Measurements from ENCODE around the gene COL7A1.

Gene COL7A1

GRCh38 chr3:48595075-48595525, at the start of gene COL7A1:
COL7A1 (minus strand) TSS chr3:48595329; CDS start chr3:48595159, 170 bp downstream.
- no peak for DNase-seq

- DNase-seq: no peak
Measured at GRCh38 chr3:48642605-48643004, 47.5 kb upstream of the COL7A1 start.

- no peak for DNase-seq
Measured at GRCh38 chr3:48641396-48641795, 46.3 kb upstream of the COL7A1 start.

GRCh38 chr3:48639944-48640606, 44.9 kb upstream of the COL7A1 start:
- no peak for DNase-seq

GRCh38 chr3:48637305-48637704, 42.2 kb upstream of the COL7A1 start:
- DNase-seq: no peak

GRCh38 chr3:48636149-48636655, 41.1 kb upstream of the COL7A1 start:
- no peak for DNase-seq

- DNase-seq: peak; percentile 61
Measured at GRCh38 chr3:48635222-48636021, 40.3 kb upstream of the COL7A1 start, which contains the start of gene SLC26A6. SLC26A6 (minus strand) TSS chr3:48635461; CDS start chr3:48635393, 68 bp downstream.

- no peak for DNase-seq
Measured at GRCh38 chr3:48634661-48635221, 39.6 kb upstream of the COL7A1 start.

- DNase-seq: no peak
Measured at GRCh38 chr3:48633743-48634142, 38.6 kb upstream of the COL7A1 start.

GRCh38 chr3:48633256-48633655, 38.1 kb upstream of the COL7A1 start:
- DNase-seq: no peak

GRCh38 chr3:48631516-48632448, 36.7 kb upstream of the COL7A1 start:
- no peak for DNase-seq

- DNase-seq: no peak
Measured at GRCh38 chr3:48630833-48631232, 35.7 kb upstream of the COL7A1 start.

GRCh38 chr3:48630407-48630806, 35.3 kb upstream of the COL7A1 start:
- DNase-seq: no peak

- no peak for DNase-seq
Measured at GRCh38 chr3:48629894-48630293, 34.8 kb upstream of the COL7A1 start.

GRCh38 chr3:48628277-48629017, 33.3 kb upstream of the COL7A1 start:
- no peak for DNase-seq

- DNase-seq: no peak
Measured at GRCh38 chr3:48625600-48625999, 30.5 kb upstream of the COL7A1 start.

GRCh38 chr3:48624767-48625166, 29.6 kb upstream of the COL7A1 start:
- no peak for DNase-seq

GRCh38 chr3:48623851-48624547, 28.9 kb upstream of the COL7A1 start:
- no peak for DNase-seq

- DNase-seq: no peak
Measured at GRCh38 chr3:48621461-48621869, 26.3 kb upstream of the COL7A1 start, which contains the start of gene TMEM89. TMEM89 (minus strand) TSS chr3:48621769; CDS start chr3:48621756, 13 bp downstream.

- DNase-seq: no peak
Measured at GRCh38 chr3:48619541-48620524, 24.7 kb upstream of the COL7A1 start.
